22Rv1 (cell line): Measurements from ENCODE around the gene RAP1GAP2.

Source experiments
- ZFX ChIP-seq: fragments of 450-650 bp; IDR thresholded peaks from 2 replicates; pipeline ENCODE4 v1.6.1; 2017; ENCODE audit warnings: antibody characterized with exemption, borderline replicate concordance
- TF ChIP-seq, protein P1 (sequence below): fragments of 450-650 bp; IDR thresholded peaks from 2 replicates; pipeline ENCODE4 v1.5.1; 2017; ENCODE audit warnings: mild to moderate bottlenecking

DNA sequence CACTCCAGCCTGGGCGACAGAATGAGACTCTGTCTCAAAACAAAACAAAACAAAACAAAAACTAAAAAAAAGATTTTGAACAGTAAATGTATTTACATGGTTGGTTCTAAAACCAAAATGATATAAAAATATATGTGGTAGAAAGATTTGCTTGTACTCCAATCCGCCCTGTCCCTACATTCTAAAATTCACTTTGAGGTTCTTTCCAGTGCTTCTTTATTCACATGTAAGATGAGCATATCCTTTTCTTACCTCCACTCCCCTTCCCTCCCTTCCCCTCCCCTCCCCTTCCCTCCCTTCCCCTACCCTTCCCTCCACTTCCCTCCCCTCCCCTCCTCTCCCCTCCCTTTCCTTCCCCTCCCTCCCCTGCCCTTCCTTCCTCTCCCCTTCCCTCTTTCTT is 34.4 kb downstream of the RAP1GAP2 start:
- TF ChIP-seq, protein P1, sequence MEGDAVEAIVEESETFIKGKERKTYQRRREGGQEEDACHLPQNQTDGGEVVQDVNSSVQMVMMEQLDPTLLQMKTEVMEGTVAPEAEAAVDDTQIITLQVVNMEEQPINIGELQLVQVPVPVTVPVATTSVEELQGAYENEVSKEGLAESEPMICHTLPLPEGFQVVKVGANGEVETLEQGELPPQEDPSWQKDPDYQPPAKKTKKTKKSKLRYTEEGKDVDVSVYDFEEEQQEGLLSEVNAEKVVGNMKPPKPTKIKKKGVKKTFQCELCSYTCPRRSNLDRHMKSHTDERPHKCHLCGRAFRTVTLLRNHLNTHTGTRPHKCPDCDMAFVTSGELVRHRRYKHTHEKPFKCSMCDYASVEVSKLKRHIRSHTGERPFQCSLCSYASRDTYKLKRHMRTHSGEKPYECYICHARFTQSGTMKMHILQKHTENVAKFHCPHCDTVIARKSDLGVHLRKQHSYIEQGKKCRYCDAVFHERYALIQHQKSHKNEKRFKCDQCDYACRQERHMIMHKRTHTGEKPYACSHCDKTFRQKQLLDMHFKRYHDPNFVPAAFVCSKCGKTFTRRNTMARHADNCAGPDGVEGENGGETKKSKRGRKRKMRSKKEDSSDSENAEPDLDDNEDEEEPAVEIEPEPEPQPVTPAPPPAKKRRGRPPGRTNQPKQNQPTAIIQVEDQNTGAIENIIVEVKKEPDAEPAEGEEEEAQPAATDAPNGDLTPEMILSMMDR = no peak
- TF ChIP-seq ZFX = no peak
